GM12878 (cell line): ENCODE data around the gene F13B. TPM values are rescaled to one million over a fixed set of nuclear protein-coding genes. Genes with fewer than 3 reads are reported as not detected.

ENCODE experiments used
- ATAC-seq: fragments of 200-7000 bp; cut with Tn5 transposase; 3 replicates; pipeline ENCODE4 v1.9.1; 2020; ENCODE audit warnings: mild to moderate bottlenecking, moderate library complexity
- BruUV-seq: library from RNA; stranded (reverse); fragments of 400-500 nt; replicated peaks from 2 replicates; lab custom pipeline; 2021; lab: Mats Ljungman, UMichigan
- CTCF ChIA-PET: fragments of 300-600 bp; sonication (Branson Sonifier 250); formaldehyde crosslinking; extraction: SDS; loops from one replicate; lab custom pipeline; 2021; ENCODE audit warnings: inconsistent platforms; lab: Yijun Ruan, JAX
- POLR2A ChIA-PET: fragments of 350-600 bp; formaldehyde crosslinking; extraction: SDS; loops from one replicate; lab custom pipeline; 2021; ENCODE audit warnings: inconsistent platforms; lab: Charles Lee
- RAD21 ChIA-PET: fragments of 300-600 bp; sonication (Branson Sonifier 250); formaldehyde crosslinking; loops from one replicate; lab custom pipeline; 2023; ENCODE audit warnings: antibody characterized with exemption; ENCODE audit not compliant: unreplicated experiment; lab: Charles Lee
- SMC1A ChIA-PET: fragments of 300-600 bp; sonication (Branson Sonifier 250); formaldehyde crosslinking; loops from one replicate; lab custom pipeline; 2023; ENCODE audit not compliant: unreplicated experiment, uncharacterized antibody; lab: Charles Lee
- DNase-seq: peaks from one replicate; pipeline ENCODE4 v3.0.0-alpha.2; 2011; ENCODE audit warnings: low read depth, low spot score
- FAIRE-seq: peaks from 3 replicates; lab custom pipeline; 2011; peaks lifted over from hg19 to GRCh38; lab: Jason Lieb, UNC
- H2AFZ ChIP-seq: 2 replicates; pipeline ENCODE4 v1.6.0; 2011; ENCODE audit warnings: low read depth, low read length, control low read depth; ENCODE audit not compliant: control insufficient read depth
- H3K27ac ChIP-seq: 2 replicates; pipeline ENCODE4 v1.5.1; 2011; ENCODE audit warnings: control low read depth; ENCODE audit not compliant: control insufficient read depth, insufficient read depth
- H3K27me3 ChIP-seq, 2 experiments: replicated peaks in 1 of 2; 2 replicates each; pipeline versions ENCODE4 v1.6.0 to v1.6.1; 2011; ENCODE audit warnings: low read length in 1 of 2; ENCODE audit not compliant: control insufficient read depth in 2 of 2, insufficient read depth in 2 of 2
- H3K36me3 ChIP-seq, 2 experiments: 2 replicates each; pipeline ENCODE4 v1.5.1; 2011; ENCODE audit warnings: low read length in 1 of 2; ENCODE audit not compliant: control insufficient read depth in 2 of 2, insufficient read depth in 2 of 2
- H3K4me1 ChIP-seq: 2 replicates; pipeline ENCODE4 v1.6.1; 2011; ENCODE audit warnings: mild to moderate bottlenecking, low read length, moderate library complexity, mixed read lengths; ENCODE audit not compliant: control insufficient read depth, insufficient read depth
- H3K4me2 ChIP-seq: 2 replicates; pipeline ENCODE4 v1.6.0; 2011; ENCODE audit warnings: control low read depth; ENCODE audit not compliant: control insufficient read depth, insufficient read depth
- H3K4me3 ChIP-seq: fragments of 200-600 bp; sonication (generic); 2 replicates; pipeline ENCODE4 v1.5.1; 2016
- H3K79me2 ChIP-seq: 2 replicates; pipeline ENCODE4 v1.6.0; 2011; ENCODE audit warnings: low read length; ENCODE audit not compliant: control insufficient read depth, insufficient read depth
- H3K9ac ChIP-seq: 2 replicates; pipeline ENCODE4 v1.8.0; 2011; ENCODE audit warnings: low read length, control low read depth, mixed read lengths; ENCODE audit not compliant: control insufficient read depth, insufficient read depth
- H3K9me3 ChIP-seq: replicated peaks from 3 replicates; pipeline ENCODE4 v1.5.1; 2011; ENCODE audit warnings: mild to moderate bottlenecking, low read length; ENCODE audit not compliant: control insufficient read depth, insufficient read depth
- H4K20me1 ChIP-seq: 2 replicates; pipeline ENCODE4 v1.6.0; 2011; ENCODE audit not compliant: control insufficient read depth, insufficient read depth
- BHLHE40 ChIP-seq, 2 experiments: fragments of 450-650 bp in 1 of 2; IDR thresholded peaks; 2 replicates each; pipeline ENCODE4 v1.6.1; 2011 to 2017; ENCODE audit warnings: low read depth in 2 of 2, borderline replicate concordance in 1 of 2, improper control_type of control experiment in 1 of 2, low read length in 1 of 2, mild to moderate bottlenecking in 1 of 2
- CHD1 ChIP-seq: IDR thresholded peaks from 2 replicates; pipeline ENCODE4 v1.6.1; 2012; ENCODE audit warnings: low read depth, low read length, improper control_type of control experiment
- EZH2 ChIP-seq: IDR thresholded peaks from 2 replicates; pipeline ENCODE4 v1.6.1; 2012; ENCODE audit warnings: low read depth, mild to moderate bottlenecking, control low read depth, inconsistent platforms, low read length, borderline replicate concordance; ENCODE audit not compliant: control insufficient read depth
- HSF1 ChIP-seq: fragments of 150-350 bp; IDR thresholded peaks from 2 replicates; pipeline ENCODE4 v1.6.1; 2014; ENCODE audit warnings: mild to moderate bottlenecking, low read depth, low read length
- IRF3 ChIP-seq: fragments of 450-650 bp; IDR thresholded peaks from 2 replicates; pipeline ENCODE4 v1.6.1; 2014; ENCODE audit warnings: mild to moderate bottlenecking
- IRF4 ChIP-seq: IDR thresholded peaks from 2 replicates; pipeline ENCODE4 v1.6.1; 2011; ENCODE audit warnings: low read depth, low read length
- NFYA ChIP-seq: IDR thresholded peaks from 2 replicates; pipeline ENCODE4 v1.6.1; 2011; ENCODE audit warnings: low read depth, mild to moderate bottlenecking, low read length, improper control_type of control experiment, borderline replicate concordance
- RAD21 ChIP-seq: IDR thresholded peaks from 2 replicates; pipeline ENCODE4 v1.6.1; 2011; ENCODE audit warnings: mild to moderate bottlenecking, low read depth, low read length, moderate library complexity; ENCODE audit not compliant: insufficient read depth
- RAD51 ChIP-seq: fragments of 450-650 bp; IDR thresholded peaks from 2 replicates; pipeline ENCODE4 v1.6.1; 2016; ENCODE audit warnings: moderate library complexity, mild to moderate bottlenecking, inconsistent platforms
- SRF ChIP-seq, 2 experiments: IDR thresholded peaks; 2 replicates each; pipeline ENCODE4 v1.6.1; 2011; ENCODE audit warnings: low read depth in 2 of 2, low read length in 2 of 2, mild to moderate bottlenecking in 1 of 2, moderate library complexity in 1 of 2
- WGBS: methylation state at CpG from one replicate; pipeline ENCODE4 v1.1.6; 2016; ENCODE audit warnings: low lambda C conversion rate; ENCODE audit not compliant: insufficient replicate concordance, insufficient coverage; ENCODE audit errors: missing lambda C conversion rate; 5-methylcytosine and 5-hydroxymethylcytosine counted together
- in situ Hi-C: fragments of 300-500 bp; cut with MboI; formaldehyde crosslinking; loops from 9 replicates; pipeline ENCODE4 v1.14.3; 2018; ENCODE audit warnings: mixed read lengths
- intact Hi-C: fragments of 100-400 bp; cut with micrococcal nuclease; formaldehyde crosslinking; loops from one replicate; pipeline ENCODE4 v1.14.2; 2022; ENCODE audit not compliant: unreplicated experiment
- polyA plus RNA-seq, 11 experiments: library from polyadenylated mRNA; depleted of rRNA in 4 of 11; unstranded in 6 of 11; stranded (reverse) in 5 of 11; fragments of >200 nt; fragmentation: Nextera tagmentation in 4 of 11; fragmentation: Illumina TruSeq in 1 of 11; extraction: Ambion mirVana in 4 of 11; extraction: Trizol in 1 of 11; gene quantifications; 1 replicate in 1 of 11; 2 replicates in 10 of 11; pipeline versions ENCODE4 v1.2.1 to v1.2.3, GENCODE V29; 2011 to 2016; ENCODE audit warnings: inconsistent platforms in 2 of 11, missing spikeins in 2 of 11, low read depth in 1 of 11
- total RNA-seq, 4 experiments: library from RNA; depleted of rRNA in 3 of 4; stranded (reverse); fragments of >200 nt in 3 of 4; fragmentation: Illumina TruSeq in 1 of 4; extraction: Trizol in 1 of 4; gene quantifications; 2 replicates each; pipeline versions ENCODE4 v1.2.1 to v1.2.3, GENCODE V29; 2013 to 2021

The F13B gene
- total and polyA plus RNA-seq, 10 of the 15 experiments (the other 5 are each of a cell fraction or from before 2014, with no cell fraction given), result 0.06 TPM; not detected in 9

- FAIRE-seq, result no peak
- intact Hi-C loops, result no loop called here
- Histone ChIP-seq H3K4me1 (no peaks in the 10 kb centered on the region), H3K79me2 (no peaks in the 10 kb centered on the region), H3K27me3 (no peaks in the 10 kb centered on the region), H3K4me2 (no peak overlapping the region), H3K27ac (no peak overlapping the region), H4K20me1 (no peaks in the 10 kb centered on the region), H3K4me3 (no peak overlapping the region), H3K9ac (no peak overlapping the region), H3K9me3 (no peaks in the 10 kb centered on the region), H3K36me3 (peaks cover 1 to 9% of the 10 kb centered on the region in 2 experiments; a peak in 1 of 4 replicates), H2AFZ (peak overlapping the region; percentile 23; the same call in 1 of the 2 replicates)
- TF ChIP-seq BHLHE40 (IDR thresholded peaks at IDR 0.05; ENCODE audit: borderline replicate concordance in 1 of 2, low read depth in 2 of 2, low read length in 1 of 2) (no peak), SRF (IDR thresholded peaks at IDR 0.05; ENCODE audit: low read depth in 2 of 2, low read length in 2 of 2) (no peak), HSF1 (no peak), IRF4 (no peak), RAD21 (no peak), EZH2 (no peak), CHD1 (no peak), RAD51 (no peak), NFYA (no peak), IRF3 (no peak)
- DNase-seq, result no peak
- in situ Hi-C loops, result no loop called here
- CTCF ChIA-PET, result interaction anchor here (1.3 kb wide), 1 partner anchor 21 kb away, joined by 3 read pairs; no protein-coding TSS in a partner anchor
- RAD21 ChIA-PET, result no interaction called here
- ATAC-seq, result no peak
- BruUV-seq, result TSS peak; percentile 7
- WGBS, result 98% methylated on average over 3 of the region's 3 CpGs
- POLR2A ChIA-PET, result no interaction called here
- SMC1A ChIA-PET, result interaction anchor here (1.2 to 1.4 kb wide), 3 partner anchors 19 to 43 kb away, joined by 3 to 4 read pairs (median 3); no protein-coding TSS in a partner anchor
Observed at GRCh38 chr1:197100677-197101076, 33.6 kb upstream of the F13B start.
